Measurements from ENCODE around the gene CLEC4E.

- no peak for TF ChIP-seq YY1 (IDR thresholded peaks at IDR 0.05; ENCODE audit: insufficient read depth, insufficient read length)
- no peak for TF ChIP-seq ZNF274 (IDR thresholded peaks at IDR 0.05; ENCODE audit: low read depth, low read length)
Observed at GRCh38 chr12:8504351-8504750, 36.4 kb downstream of the CLEC4E start.

All from NT2/D1 (cell line).